GM12878 (cell line): ENCODE data around the gene TGM6. TPM values are rescaled to one million over a fixed set of nuclear protein-coding genes. Genes with fewer than 3 reads are reported as not detected.

Source experiments
- ATAC-seq: fragments of 200-7000 bp; cut with Tn5 transposase; 3 replicates; pipeline ENCODE4 v1.9.1; 2020; ENCODE audit warnings: mild to moderate bottlenecking, moderate library complexity
- BruUV-seq: library from RNA; stranded (reverse); fragments of 400-500 nt; replicated peaks from 2 replicates; lab custom pipeline; 2021; lab: Mats Ljungman, UMichigan
- CTCF ChIA-PET: fragments of 300-600 bp; sonication (Branson Sonifier 250); formaldehyde crosslinking; extraction: SDS; loops from one replicate; lab custom pipeline; 2021; ENCODE audit warnings: inconsistent platforms; lab: Yijun Ruan, JAX
- POLR2A ChIA-PET: fragments of 350-600 bp; formaldehyde crosslinking; extraction: SDS; loops from one replicate; lab custom pipeline; 2021; ENCODE audit warnings: inconsistent platforms; lab: Charles Lee
- RAD21 ChIA-PET: fragments of 300-600 bp; sonication (Branson Sonifier 250); formaldehyde crosslinking; loops from one replicate; lab custom pipeline; 2023; ENCODE audit warnings: antibody characterized with exemption; ENCODE audit not compliant: unreplicated experiment; lab: Charles Lee
- SMC1A ChIA-PET: fragments of 300-600 bp; sonication (Branson Sonifier 250); formaldehyde crosslinking; loops from one replicate; lab custom pipeline; 2023; ENCODE audit not compliant: unreplicated experiment, uncharacterized antibody; lab: Charles Lee
- DNase-seq: peaks from one replicate; pipeline ENCODE4 v3.0.0-alpha.2; 2011; ENCODE audit warnings: low read depth, low spot score
- FAIRE-seq: peaks from 3 replicates; lab custom pipeline; 2011; peaks lifted over from hg19 to GRCh38; lab: Jason Lieb, UNC
- H2AFZ ChIP-seq: 2 replicates; pipeline ENCODE4 v1.6.0; 2011; ENCODE audit warnings: low read depth, low read length, control low read depth; ENCODE audit not compliant: control insufficient read depth
- H3K27ac ChIP-seq: 2 replicates; pipeline ENCODE4 v1.5.1; 2011; ENCODE audit warnings: control low read depth; ENCODE audit not compliant: control insufficient read depth, insufficient read depth
- H3K27me3 ChIP-seq, 2 experiments: replicated peaks in 1 of 2; 2 replicates each; pipeline versions ENCODE4 v1.6.0 to v1.6.1; 2011; ENCODE audit warnings: low read length in 1 of 2; ENCODE audit not compliant: control insufficient read depth in 2 of 2, insufficient read depth in 2 of 2
- H3K36me3 ChIP-seq, 2 experiments: 2 replicates each; pipeline ENCODE4 v1.5.1; 2011; ENCODE audit warnings: low read length in 1 of 2; ENCODE audit not compliant: control insufficient read depth in 2 of 2, insufficient read depth in 2 of 2
- H3K4me1 ChIP-seq: 2 replicates; pipeline ENCODE4 v1.6.1; 2011; ENCODE audit warnings: mild to moderate bottlenecking, low read length, moderate library complexity, mixed read lengths; ENCODE audit not compliant: control insufficient read depth, insufficient read depth
- H3K4me2 ChIP-seq: 2 replicates; pipeline ENCODE4 v1.6.0; 2011; ENCODE audit warnings: control low read depth; ENCODE audit not compliant: control insufficient read depth, insufficient read depth
- H3K4me3 ChIP-seq: fragments of 200-600 bp; sonication (generic); 2 replicates; pipeline ENCODE4 v1.5.1; 2016
- H3K79me2 ChIP-seq: 2 replicates; pipeline ENCODE4 v1.6.0; 2011; ENCODE audit warnings: low read length; ENCODE audit not compliant: control insufficient read depth, insufficient read depth
- H3K9ac ChIP-seq: 2 replicates; pipeline ENCODE4 v1.8.0; 2011; ENCODE audit warnings: low read length, control low read depth, mixed read lengths; ENCODE audit not compliant: control insufficient read depth, insufficient read depth
- H3K9me3 ChIP-seq: replicated peaks from 3 replicates; pipeline ENCODE4 v1.5.1; 2011; ENCODE audit warnings: mild to moderate bottlenecking, low read length; ENCODE audit not compliant: control insufficient read depth, insufficient read depth
- H4K20me1 ChIP-seq: 2 replicates; pipeline ENCODE4 v1.6.0; 2011; ENCODE audit not compliant: control insufficient read depth, insufficient read depth
- ATF3 ChIP-seq: IDR thresholded peaks from 2 replicates; pipeline ENCODE4 v1.6.1; 2011; ENCODE audit warnings: low read depth, mild to moderate bottlenecking, low read length, moderate library complexity, borderline replicate concordance; ENCODE audit errors: extremely low read depth
- BACH1 ChIP-seq: fragments of 450-650 bp; IDR thresholded peaks from 2 replicates; pipeline ENCODE4 v1.6.1; 2017; ENCODE audit warnings: mild to moderate bottlenecking, borderline replicate concordance
- CEBPB ChIP-seq, 2 experiments: fragments of 150-350 bp in 1 of 2; IDR thresholded peaks; 2 replicates each; pipeline ENCODE4 v1.6.1; 2012 to 2014; ENCODE audit warnings: low read depth in 2 of 2, low read length in 2 of 2, borderline replicate concordance in 1 of 2, inconsistent platforms in 1 of 2
- CHD1 ChIP-seq: IDR thresholded peaks from 2 replicates; pipeline ENCODE4 v1.6.1; 2012; ENCODE audit warnings: low read depth, low read length, improper control_type of control experiment
- NFIC ChIP-seq: IDR thresholded peaks from 2 replicates; pipeline ENCODE4 v1.6.1; 2012; ENCODE audit warnings: low read depth, mild to moderate bottlenecking, inconsistent platforms, low read length, moderate library complexity
- NR2C1 ChIP-seq: fragments of 450-650 bp; IDR thresholded peaks from 2 replicates; pipeline ENCODE4 v1.6.1; 2017; ENCODE audit warnings: antibody characterized with exemption, mild to moderate bottlenecking, moderate library complexity
- PRDM15 ChIP-seq: fragments of 450-650 bp; formaldehyde crosslinking; IDR thresholded peaks from 2 replicates; pipeline ENCODE4 v1.4.0; 2020; ENCODE audit warnings: mild to moderate bottlenecking, moderate library complexity
- RAD51 ChIP-seq: fragments of 450-650 bp; IDR thresholded peaks from 2 replicates; pipeline ENCODE4 v1.6.1; 2016; ENCODE audit warnings: moderate library complexity, mild to moderate bottlenecking, inconsistent platforms
- RFX5 ChIP-seq: IDR thresholded peaks from 2 replicates; pipeline ENCODE4 v1.6.1; 2011; ENCODE audit warnings: low read depth, low read length, improper control_type of control experiment
- SREBF1 ChIP-seq: IDR thresholded peaks from 2 replicates; pipeline ENCODE4 v1.6.1; 2012; ENCODE audit warnings: mild to moderate bottlenecking, low read length
- STAT1 ChIP-seq: fragments of 450-650 bp; conservative IDR thresholded peaks from 2 replicates; pipeline ENCODE4 v1.6.1; 2014; ENCODE audit warnings: antibody characterized with exemption, mild to moderate bottlenecking
- USF1 ChIP-seq: IDR thresholded peaks from 2 replicates; pipeline ENCODE4 v1.6.1; 2011; ENCODE audit warnings: borderline replicate concordance, low read depth, mild to moderate bottlenecking, moderate library complexity, mixed read lengths, low read length; ENCODE audit not compliant: insufficient read depth; ENCODE audit errors: extremely low read length
- WRNIP1 ChIP-seq: IDR thresholded peaks from 2 replicates; pipeline ENCODE4 v1.6.1; 2011; ENCODE audit warnings: low read depth, low read length, improper control_type of control experiment, borderline replicate concordance
- WGBS: methylation state at CpG from one replicate; pipeline ENCODE4 v1.1.6; 2016; ENCODE audit warnings: low lambda C conversion rate; ENCODE audit not compliant: insufficient replicate concordance, insufficient coverage; ENCODE audit errors: missing lambda C conversion rate; 5-methylcytosine and 5-hydroxymethylcytosine counted together
- in situ Hi-C: fragments of 300-500 bp; cut with MboI; formaldehyde crosslinking; loops from 9 replicates; pipeline ENCODE4 v1.14.3; 2018; ENCODE audit warnings: mixed read lengths
- intact Hi-C: fragments of 100-400 bp; cut with micrococcal nuclease; formaldehyde crosslinking; loops from one replicate; pipeline ENCODE4 v1.14.2; 2022; ENCODE audit not compliant: unreplicated experiment
- polyA plus RNA-seq, 11 experiments: library from polyadenylated mRNA; depleted of rRNA in 4 of 11; unstranded in 6 of 11; stranded (reverse) in 5 of 11; fragments of >200 nt; fragmentation: Nextera tagmentation in 4 of 11; fragmentation: Illumina TruSeq in 1 of 11; extraction: Ambion mirVana in 4 of 11; extraction: Trizol in 1 of 11; gene quantifications; 1 replicate in 1 of 11; 2 replicates in 10 of 11; pipeline versions ENCODE4 v1.2.1 to v1.2.3, GENCODE V29; 2011 to 2016; ENCODE audit warnings: inconsistent platforms in 2 of 11, missing spikeins in 2 of 11, low read depth in 1 of 11
- total RNA-seq, 4 experiments: library from RNA; depleted of rRNA in 3 of 4; stranded (reverse); fragments of >200 nt in 3 of 4; fragmentation: Illumina TruSeq in 1 of 4; extraction: Trizol in 1 of 4; gene quantifications; 2 replicates each; pipeline versions ENCODE4 v1.2.1 to v1.2.3, GENCODE V29; 2013 to 2021
- TF ChIP-seq, protein P1 (sequence below): fragments of 450-650 bp; IDR thresholded peaks from 2 replicates; pipeline ENCODE4 v1.6.1; 2017; ENCODE audit warnings: antibody characterized with exemption, mild to moderate bottlenecking, moderate library complexity

Gene TGM6
- total and polyA plus RNA-seq, 10 of the 15 experiments (the other 5 are each of a cell fraction or from before 2014, with no cell fraction given), result not detected

- FAIRE-seq (no peak), DNase-seq (no peak), ATAC-seq (no peak)
- Histone ChIP-seq H3K79me2 (no peaks in the 10 kb centered on the region), H3K9ac (no peak overlapping the region), H3K9me3 (no peaks in the 10 kb centered on the region), H2AFZ (no peak overlapping the region), H3K4me2 (no peak overlapping the region), H3K27ac (no peak overlapping the region), H4K20me1 (no peaks in the 10 kb centered on the region), H3K4me1 (no peaks in the 10 kb centered on the region), H3K4me3 (no peak overlapping the region), H3K36me3 (no peaks in the 10 kb centered on the region), H3K27me3 (peaks cover 0 to 2% of the 10 kb centered on the region in 2 experiments; a peak in 2 of 4 replicates)
- POLR2A ChIA-PET, result no interaction called here
- CTCF ChIA-PET, result no interaction called here
- no peak for TF ChIP-seq NR2C1
- no peak for TF ChIP-seq STAT1
- no peak for TF ChIP-seq SREBF1
- TF ChIP-seq RAD51, result no peak
- no peak for TF ChIP-seq PRDM15 (CRISPR knock-in tag)
- TF ChIP-seq RFX5, result no peak
- no peak for TF ChIP-seq CEBPB (IDR thresholded peaks at IDR 0.05; ENCODE audit: borderline replicate concordance in 1 of 2, low read depth in 2 of 2, low read length in 2 of 2)
- TF ChIP-seq ATF3, result no peak
- TF ChIP-seq WRNIP1, result no peak
- no peak for TF ChIP-seq BACH1
- TF ChIP-seq USF1, result no peak
- TF ChIP-seq CHD1, result no peak
- TF ChIP-seq, protein P1, sequence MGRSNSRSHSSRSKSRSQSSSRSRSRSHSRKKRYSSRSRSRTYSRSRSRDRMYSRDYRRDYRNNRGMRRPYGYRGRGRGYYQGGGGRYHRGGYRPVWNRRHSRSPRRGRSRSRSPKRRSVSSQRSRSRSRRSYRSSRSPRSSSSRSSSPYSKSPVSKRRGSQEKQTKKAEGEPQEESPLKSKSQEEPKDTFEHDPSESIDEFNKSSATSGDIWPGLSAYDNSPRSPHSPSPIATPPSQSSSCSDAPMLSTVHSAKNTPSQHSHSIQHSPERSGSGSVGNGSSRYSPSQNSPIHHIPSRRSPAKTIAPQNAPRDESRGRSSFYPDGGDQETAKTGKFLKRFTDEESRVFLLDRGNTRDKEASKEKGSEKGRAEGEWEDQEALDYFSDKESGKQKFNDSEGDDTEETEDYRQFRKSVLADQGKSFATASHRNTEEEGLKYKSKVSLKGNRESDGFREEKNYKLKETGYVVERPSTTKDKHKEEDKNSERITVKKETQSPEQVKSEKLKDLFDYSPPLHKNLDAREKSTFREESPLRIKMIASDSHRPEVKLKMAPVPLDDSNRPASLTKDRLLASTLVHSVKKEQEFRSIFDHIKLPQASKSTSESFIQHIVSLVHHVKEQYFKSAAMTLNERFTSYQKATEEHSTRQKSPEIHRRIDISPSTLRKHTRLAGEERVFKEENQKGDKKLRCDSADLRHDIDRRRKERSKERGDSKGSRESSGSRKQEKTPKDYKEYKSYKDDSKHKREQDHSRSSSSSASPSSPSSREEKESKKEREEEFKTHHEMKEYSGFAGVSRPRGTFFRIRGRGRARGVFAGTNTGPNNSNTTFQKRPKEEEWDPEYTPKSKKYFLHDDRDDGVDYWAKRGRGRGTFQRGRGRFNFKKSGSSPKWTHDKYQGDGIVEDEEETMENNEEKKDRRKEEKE, result no peak
- TF ChIP-seq NFIC, result no peak
- no TSS peak for BruUV-seq
- SMC1A ChIA-PET, result interaction anchor here (1.1 kb wide), 1 partner anchor 103 kb away, joined by 3 read pairs; no protein-coding TSS in a partner anchor
- intact Hi-C loops, result no loop called here
- WGBS, result 24% methylated on average over 3 of the region's 3 CpGs
- in situ Hi-C loops, result no loop called here
- RAD21 ChIA-PET, result interaction anchor here (0.7 kb wide), 1 partner anchor 98 kb away, joined by 4 read pairs; no protein-coding TSS in a partner anchor
These were observed 27.5 kb upstream of the TGM6 start for GRCh38 chr20:2353231-2353630.
